ENCODE data around the gene CACHD1. TPM values are rescaled to one million over a fixed set of nuclear protein-coding genes. Genes with fewer than 3 reads are reported as not detected.

CACHD1 gene
- total and polyA plus RNA-seq, 8 donors: 1.4 to 22.8 (median 4.8) TPM

DNA sequence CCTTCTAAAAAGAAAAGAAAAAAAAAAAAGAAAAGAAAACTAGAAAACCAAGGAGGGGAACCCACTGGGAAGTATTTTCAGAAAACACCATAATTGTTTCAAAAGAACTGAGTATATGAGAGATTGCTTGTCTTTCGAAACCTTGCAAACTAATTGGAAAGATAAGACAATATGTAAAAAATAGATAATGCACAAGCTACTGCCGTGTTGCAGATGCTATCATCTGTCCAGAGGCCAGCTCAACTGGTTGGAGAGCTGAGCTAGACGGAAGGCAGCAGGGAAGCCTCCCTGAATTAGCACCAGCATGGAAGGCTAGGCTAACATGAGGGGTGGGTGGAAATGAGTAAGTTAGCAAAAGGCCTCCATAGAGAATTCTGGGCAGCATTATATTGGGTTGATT lies 16.2 kb upstream of the CACHD1 start:
- intact Hi-C loops (cut with DNase I; ENCODE audit: low total_unique reads): no loop called here
- H3K9me3 ChIP-seq: no peaks in the 10 kb centered on the region
- H3K27ac ChIP-seq: no peak overlapping the region
- TF ChIP-seq EP300 (IDR thresholded peaks at IDR 0.05): no peak
- no peak for TF ChIP-seq POLR2A (IDR thresholded peaks at IDR 0.05)
- TF ChIP-seq, protein P1, sequence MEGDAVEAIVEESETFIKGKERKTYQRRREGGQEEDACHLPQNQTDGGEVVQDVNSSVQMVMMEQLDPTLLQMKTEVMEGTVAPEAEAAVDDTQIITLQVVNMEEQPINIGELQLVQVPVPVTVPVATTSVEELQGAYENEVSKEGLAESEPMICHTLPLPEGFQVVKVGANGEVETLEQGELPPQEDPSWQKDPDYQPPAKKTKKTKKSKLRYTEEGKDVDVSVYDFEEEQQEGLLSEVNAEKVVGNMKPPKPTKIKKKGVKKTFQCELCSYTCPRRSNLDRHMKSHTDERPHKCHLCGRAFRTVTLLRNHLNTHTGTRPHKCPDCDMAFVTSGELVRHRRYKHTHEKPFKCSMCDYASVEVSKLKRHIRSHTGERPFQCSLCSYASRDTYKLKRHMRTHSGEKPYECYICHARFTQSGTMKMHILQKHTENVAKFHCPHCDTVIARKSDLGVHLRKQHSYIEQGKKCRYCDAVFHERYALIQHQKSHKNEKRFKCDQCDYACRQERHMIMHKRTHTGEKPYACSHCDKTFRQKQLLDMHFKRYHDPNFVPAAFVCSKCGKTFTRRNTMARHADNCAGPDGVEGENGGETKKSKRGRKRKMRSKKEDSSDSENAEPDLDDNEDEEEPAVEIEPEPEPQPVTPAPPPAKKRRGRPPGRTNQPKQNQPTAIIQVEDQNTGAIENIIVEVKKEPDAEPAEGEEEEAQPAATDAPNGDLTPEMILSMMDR (IDR thresholded peaks at IDR 0.05): no peak
- TF ChIP-seq POLR2AphosphoS5 (IDR thresholded peaks at IDR 0.05): no peak
- H3K4me3 ChIP-seq: no peak overlapping the region
- DNase-seq: no peak
- no peaks in the 10 kb centered on the region for H3K36me3 ChIP-seq
- 64 to 80% (median 73%) methylated on average over 3 of the region's 3 CpGs for WGBS, 5 donors
- H3K27me3 ChIP-seq: no peaks in the 10 kb centered on the region
- no peaks in the 10 kb centered on the region for H3K4me1 ChIP-seq

GRCh38 chr1:64458915-64459314 lies 11.0 kb upstream of the CACHD1 start:
- intact Hi-C loops (cut with DNase I; ENCODE audit: low total_unique reads): no loop called here
- Histone ChIP-seq H3K27me3 (no peaks in the 10 kb centered on the region), H3K4me1 (no peaks in the 10 kb centered on the region), H3K27ac (no peak overlapping the region), H3K36me3 (no peaks in the 10 kb centered on the region), H3K9me3 (no peaks in the 10 kb centered on the region), H3K4me3 (no peak overlapping the region)
- TF ChIP-seq EP300 (IDR thresholded peaks at IDR 0.05): no peak
- no peak for TF ChIP-seq POLR2A (IDR thresholded peaks at IDR 0.05)
- no peak for TF ChIP-seq POLR2AphosphoS5 (IDR thresholded peaks at IDR 0.05)
- TF ChIP-seq, protein P1 (IDR thresholded peaks at IDR 0.05): no peak
- WGBS, 5 donors: 41 to 55% (median 47%) methylated on average over 1 of the region's 1 CpG
- DNase-seq: no peak

DNA sequence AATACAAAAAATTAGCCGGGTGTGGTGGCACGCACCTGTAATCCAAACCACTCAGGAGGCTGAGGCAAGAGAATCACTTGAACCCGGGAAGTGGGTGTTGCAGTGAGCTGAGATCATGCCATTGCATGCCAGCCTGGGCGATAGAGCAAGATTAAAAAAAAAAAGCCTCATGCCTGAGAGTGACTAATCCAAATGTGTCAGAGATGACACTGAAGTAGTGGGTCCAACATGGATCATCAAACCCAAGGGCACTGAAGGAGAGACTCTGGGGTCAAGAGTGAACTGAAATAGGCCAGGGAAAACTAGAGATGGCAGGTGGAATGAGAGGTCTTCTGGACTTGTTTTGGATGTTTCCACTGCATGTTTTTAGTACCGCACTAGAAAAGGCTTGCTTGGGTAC lies 10.2 kb upstream of the CACHD1 start:
- Histone ChIP-seq H3K27me3 (no peaks in the 10 kb centered on the region), H3K27ac (no peak overlapping the region), H3K4me1 (no peaks in the 10 kb centered on the region), H3K4me3 (no peak overlapping the region), H3K36me3 (no peaks in the 10 kb centered on the region), H3K9me3 (no peaks in the 10 kb centered on the region)
- intact Hi-C loops (cut with DNase I; ENCODE audit: low total_unique reads): no loop called here
- TF ChIP-seq POLR2AphosphoS5 (IDR thresholded peaks at IDR 0.05): no peak
- TF ChIP-seq POLR2A (IDR thresholded peaks at IDR 0.05): no peak
- TF ChIP-seq EP300 (IDR thresholded peaks at IDR 0.05): no peak
- TF ChIP-seq, protein P1 (IDR thresholded peaks at IDR 0.05): no peak
- DNase-seq: no peak
- 91 to 98% (median 96%) methylated on average over 5 of the region's 5 CpGs for WGBS, 5 donors

- H3K27ac ChIP-seq: no peak overlapping the region
- no peak overlapping the region for H3K4me3 ChIP-seq
- no peaks in the 10 kb centered on the region for H3K9me3 ChIP-seq
- DNase-seq: no peak
- TF ChIP-seq POLR2A (IDR thresholded peaks at IDR 0.05) (no peak), EP300 (IDR thresholded peaks at IDR 0.05) (no peak), POLR2AphosphoS5 (IDR thresholded peaks at IDR 0.05) (no peak)
- intact Hi-C loops (cut with DNase I; ENCODE audit: low total_unique reads): no loop called here
- peaks cover 0 to 17% (median 15%) of the 10 kb centered on the region in 4 donors for H3K4me1 ChIP-seq
- 84 to 91% (median 88%) methylated on average over 7 of the region's 7 CpGs for WGBS, 5 donors
- H3K27me3 ChIP-seq: peaks cover 0 to 20% (median 0%) of the 10 kb centered on the region in 3 donors
- H3K36me3 ChIP-seq: no peaks in the 10 kb centered on the region
These were observed 3.9 kb upstream of the CACHD1 start for GRCh38 chr1:64466033-64466432.

- intact Hi-C loops (cut with DNase I; ENCODE audit: low total_unique reads): no loop called here
- Histone ChIP-seq H3K27ac (peak overlapping the region; percentile 81 to 92 (median 91)), H3K9me3 (no peaks in the 10 kb centered on the region), H3K36me3 (no peaks in the 10 kb centered on the region), H3K4me3 (peak overlapping the region; percentile 65 to 88 (median 84)), H3K4me1 (peaks cover 8 to 44% (median 39%) of the 10 kb centered on the region in 4 donors), H3K27me3 (peaks cover 0 to 25% (median 0%) of the 10 kb centered on the region in 3 donors)
- 6 to 11% (median 7%) methylated on average over 23 to 28 of the region's 28 CpGs for WGBS, 5 donors
- peak; percentile 63 for DNase-seq
- TF ChIP-seq, protein P1 (IDR thresholded peaks at IDR 0.05): no peak
- TF ChIP-seq POLR2A (IDR thresholded peaks at IDR 0.05): no peak
These were observed 583 bp upstream of the CACHD1 start for GRCh38 chr1:64469116-64469976.
